ENCODE results near the gene MLXIPL.

GRCh38 chr7:73557108-73557396 is 67.3 kb downstream of the MLXIPL start:
- no peak for TF ChIP-seq CTCF (IDR thresholded peaks at IDR 0.05; ENCODE audit: low read depth, low read length)
- no peak for TF ChIP-seq POLR2A (IDR thresholded peaks at IDR 0.05; ENCODE audit: extremely low read depth, insufficient read length)
- peak; percentile 73 for TF ChIP-seq MAX (IDR thresholded peaks at IDR 0.05; ENCODE audit: low read depth, low read length)
- peak; percentile 65 for TF ChIP-seq MYC (IDR thresholded peaks at IDR 0.05; ENCODE audit: low read depth, low read length)

Measured in NB4 (cell line).